ENCODE data around the gene ARHGAP29. TPM values are rescaled to one million over a fixed set of nuclear protein-coding genes. Genes with fewer than 3 reads are reported as not detected.
"Not testable (repeated sequence)": the region's sequence is repeated elsewhere in the genome, so short reads cannot be mapped to it uniquely, and the experiment has no call there.

Gene ARHGAP29
- total and polyA plus RNA-seq, 7 donors, result 5.1 to 20.0 (median 11.8) TPM

DNA sequence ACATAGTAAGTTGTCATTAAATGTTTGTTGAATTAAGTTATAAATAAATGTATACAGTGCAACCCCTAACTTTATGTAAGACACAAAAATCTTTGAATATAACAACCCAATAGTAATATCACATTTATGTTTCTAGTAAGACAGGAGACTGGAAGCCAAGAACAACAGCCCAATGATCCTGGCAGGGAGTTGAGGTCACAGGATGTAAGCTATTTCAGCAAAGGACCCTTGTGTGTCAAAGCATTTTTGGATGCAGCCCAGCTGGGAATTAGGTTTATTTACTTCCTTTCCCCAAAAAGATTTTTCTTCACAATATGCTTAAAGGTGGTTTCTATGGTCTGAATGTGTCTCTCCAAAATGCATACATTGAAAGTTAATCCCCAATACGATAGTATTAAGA lies 82.4 kb downstream of the ARHGAP29 start:
- Histone ChIP-seq H3K9me3 (no peaks in the 10 kb centered on the region), H3K4me1 (no peaks in the 10 kb centered on the region), H3K27ac (no peak overlapping the region), H3K27me3 (ENCODE audit: insufficient read depth in 3 of 3, low read length in 2 of 3) (no peaks in the 10 kb centered on the region), H3K36me3 (ENCODE audit: insufficient read depth in 1 of 2, low read depth in 1 of 2) (no peaks in the 10 kb centered on the region), H3K4me3 (no peak overlapping the region)
- no peak for TF ChIP-seq CTCF (IDR thresholded peaks at IDR 0.05)
- intact Hi-C loops (cut with DNase I), result no loop called here
- WGBS, 3 donors, result 87 to 90% (median 88%) methylated on average over 1 of the region's 1 CpG
- no peak for DNase-seq
- no peak for ATAC-seq

GRCh38 chr1:94153133-94153532 lies 84.3 kb downstream of the ARHGAP29 start:
- Histone ChIP-seq H3K4me3 (no peak overlapping the region), H3K9me3 (no peaks in the 10 kb centered on the region), H3K27ac (no peak overlapping the region), H3K27me3 (ENCODE audit: insufficient read depth in 3 of 3, low read length in 2 of 3) (no peaks in the 10 kb centered on the region), H3K4me1 (no peaks in the 10 kb centered on the region), H3K36me3 (ENCODE audit: insufficient read depth in 1 of 2, low read depth in 1 of 2) (no peaks in the 10 kb centered on the region)
- 76 to 89% (median 78%) methylated on average over 1 of the region's 1 CpG for WGBS, 3 donors
- TF ChIP-seq CTCF (IDR thresholded peaks at IDR 0.05), result no peak
- ATAC-seq (no peak), DNase-seq (no peak)
- intact Hi-C loops (cut with DNase I), result no loop called here

DNA sequence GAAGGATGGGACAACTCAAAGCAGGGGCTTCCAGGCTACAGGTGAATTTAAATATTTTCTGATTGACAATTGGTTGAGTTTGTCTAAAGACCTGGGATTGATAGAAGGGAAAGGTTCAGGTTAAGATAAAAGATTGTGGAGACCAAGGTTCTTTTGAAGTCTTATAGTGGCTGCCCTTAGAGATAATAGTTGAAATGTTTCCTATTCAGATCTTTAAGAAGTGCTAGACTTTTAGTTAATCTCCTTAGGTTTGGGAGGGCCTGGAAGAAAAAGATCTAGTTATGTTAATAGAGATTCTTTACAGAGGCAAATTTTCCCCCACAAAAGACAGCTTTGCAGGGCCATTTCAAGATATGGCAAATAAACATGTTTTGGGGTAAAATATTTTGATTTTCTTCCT lies 88.2 kb downstream of the ARHGAP29 start:
- H3K4me1 ChIP-seq; H3K27ac ChIP-seq; H3K9me3 ChIP-seq; DNase-seq; ATAC-seq; intact Hi-C loops (cut with DNase I); H3K36me3 ChIP-seq (ENCODE audit: insufficient read depth in 1 of 2, low read depth in 1 of 2); H3K27me3 ChIP-seq (ENCODE audit: insufficient read depth in 3 of 3, low read length in 2 of 3); H3K4me3 ChIP-seq: not testable (repeated sequence)

GRCh38 chr1:94146273-94146672 lies 91.1 kb downstream of the ARHGAP29 start:
- Histone ChIP-seq H3K4me1 (no peaks in the 10 kb centered on the region), H3K4me3 (no peak overlapping the region), H3K9me3 (no peaks in the 10 kb centered on the region), H3K27ac (no peak overlapping the region), H3K36me3 (ENCODE audit: insufficient read depth in 1 of 2, low read depth in 1 of 2) (no peaks in the 10 kb centered on the region), H3K27me3 (ENCODE audit: insufficient read depth in 3 of 3, low read length in 2 of 3) (no peaks in the 10 kb centered on the region)
- DNase-seq, result no peak
- no peak for ATAC-seq
- intact Hi-C loops (cut with DNase I), result no loop called here
- TF ChIP-seq CTCF (IDR thresholded peaks at IDR 0.05), result no peak
- 87 to 93% (median 89%) methylated on average over 5 of the region's 5 CpGs for WGBS, 3 donors

- no peak overlapping the region for H3K27ac ChIP-seq
- intact Hi-C loops (cut with DNase I), result no loop called here
- ATAC-seq (no peak), DNase-seq (no peak)
- no peak overlapping the region for H3K4me3 ChIP-seq
- H3K36me3 ChIP-seq (ENCODE audit: insufficient read depth in 1 of 2, low read depth in 1 of 2), result no peaks in the 10 kb centered on the region
- H3K4me1 ChIP-seq, result no peaks in the 10 kb centered on the region
- no peaks in the 10 kb centered on the region for H3K27me3 ChIP-seq (ENCODE audit: insufficient read depth in 3 of 3, low read length in 2 of 3)
- WGBS, 3 donors, result 21 to 42% (median 38%) methylated on average over 1 of the region's 1 CpG
- no peaks in the 10 kb centered on the region for H3K9me3 ChIP-seq
- TF ChIP-seq CTCF (IDR thresholded peaks at IDR 0.05), result no peak
Observed at GRCh38 chr1:94144836-94145235, 92.5 kb downstream of the ARHGAP29 start.
